Measurements from ENCODE around the gene ALDH4A1.

The ALDH4A1 gene

GRCh38 chr1:18875796-18876128, 26.6 kb downstream of the ALDH4A1 start:
- Histone ChIP-seq H3K4me2 (ENCODE audit: low read length) (no peak overlapping the region), H3K4me1 (ENCODE audit: low read length) (no peaks in the 10 kb centered on the region), H3K27me3 (ENCODE audit: low read depth, low read length) (no peaks in the 10 kb centered on the region), H4K20me1 (ENCODE audit: insufficient read depth, low read length) (no peaks in the 10 kb centered on the region), H3K27ac (ENCODE audit: low read length) (no peak overlapping the region), H3K4me3 (ENCODE audit: low read length) (no peak overlapping the region), H3K9ac (ENCODE audit: low read length) (no peak overlapping the region), H2AFZ (ENCODE audit: low read depth, low read length) (no peak overlapping the region), H3K9me3 (ENCODE audit: insufficient read depth, low read length) (no peaks in the 10 kb centered on the region), H3K79me2 (ENCODE audit: low read length) (no peaks in the 10 kb centered on the region), H3K36me3 (replicated peaks; ENCODE audit: low read depth, low read length) (no peaks in the 10 kb centered on the region)
- TF ChIP-seq EZH2phosphoT487 (IDR thresholded peaks at IDR 0.05; ENCODE audit: low read depth) = no peak
- TF ChIP-seq, protein P1, sequence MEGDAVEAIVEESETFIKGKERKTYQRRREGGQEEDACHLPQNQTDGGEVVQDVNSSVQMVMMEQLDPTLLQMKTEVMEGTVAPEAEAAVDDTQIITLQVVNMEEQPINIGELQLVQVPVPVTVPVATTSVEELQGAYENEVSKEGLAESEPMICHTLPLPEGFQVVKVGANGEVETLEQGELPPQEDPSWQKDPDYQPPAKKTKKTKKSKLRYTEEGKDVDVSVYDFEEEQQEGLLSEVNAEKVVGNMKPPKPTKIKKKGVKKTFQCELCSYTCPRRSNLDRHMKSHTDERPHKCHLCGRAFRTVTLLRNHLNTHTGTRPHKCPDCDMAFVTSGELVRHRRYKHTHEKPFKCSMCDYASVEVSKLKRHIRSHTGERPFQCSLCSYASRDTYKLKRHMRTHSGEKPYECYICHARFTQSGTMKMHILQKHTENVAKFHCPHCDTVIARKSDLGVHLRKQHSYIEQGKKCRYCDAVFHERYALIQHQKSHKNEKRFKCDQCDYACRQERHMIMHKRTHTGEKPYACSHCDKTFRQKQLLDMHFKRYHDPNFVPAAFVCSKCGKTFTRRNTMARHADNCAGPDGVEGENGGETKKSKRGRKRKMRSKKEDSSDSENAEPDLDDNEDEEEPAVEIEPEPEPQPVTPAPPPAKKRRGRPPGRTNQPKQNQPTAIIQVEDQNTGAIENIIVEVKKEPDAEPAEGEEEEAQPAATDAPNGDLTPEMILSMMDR (IDR thresholded peaks at IDR 0.05; ENCODE audit: low read depth, low read length) = no peak

DNA sequence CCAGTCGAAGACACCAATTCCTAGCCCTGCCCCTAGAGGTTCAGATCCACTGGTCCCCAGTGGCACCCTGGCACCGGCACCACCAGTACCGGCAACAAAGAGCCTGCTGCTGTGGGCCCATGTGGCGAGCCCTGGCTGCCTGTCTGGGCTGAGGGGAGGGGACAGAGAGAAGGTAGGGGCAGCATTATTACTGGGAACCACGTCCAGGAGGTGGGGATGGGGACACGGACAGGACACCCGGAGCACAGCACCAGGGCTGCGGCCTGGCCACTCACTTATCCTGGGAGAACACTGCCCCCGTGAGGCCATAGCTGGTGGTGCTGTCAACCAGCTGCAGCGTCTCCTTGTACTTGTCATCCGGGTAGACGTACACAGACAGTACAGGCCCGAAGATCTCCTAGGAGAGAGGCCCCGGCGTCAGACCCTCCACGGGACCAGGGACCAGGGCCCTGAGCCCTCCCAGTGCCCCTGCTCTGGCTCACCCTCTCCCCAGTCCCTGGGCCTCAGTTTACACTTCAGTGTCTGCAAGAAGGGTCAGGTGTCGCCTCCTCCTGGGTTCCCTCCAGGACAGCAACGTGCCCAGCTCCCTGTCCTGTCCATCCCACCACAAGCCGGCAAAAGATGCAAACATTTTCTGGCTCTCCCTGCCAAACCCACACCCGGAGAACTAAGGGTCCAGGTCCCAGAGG, 27.1 kb downstream of the ALDH4A1 start:
- Histone ChIP-seq H3K9ac (ENCODE audit: low read length) (no peak overlapping the region), H3K36me3 (replicated peaks; ENCODE audit: low read depth, low read length) (no peaks in the 10 kb centered on the region), H3K4me2 (ENCODE audit: low read length) (no peak overlapping the region), H2AFZ (ENCODE audit: low read depth, low read length) (no peak overlapping the region), H3K9me3 (ENCODE audit: insufficient read depth, low read length) (no peaks in the 10 kb centered on the region), H4K20me1 (ENCODE audit: insufficient read depth, low read length) (no peaks in the 10 kb centered on the region), H3K4me1 (ENCODE audit: low read length) (no peaks in the 10 kb centered on the region), H3K4me3 (ENCODE audit: low read length) (no peak overlapping the region), H3K79me2 (ENCODE audit: low read length) (no peaks in the 10 kb centered on the region), H3K27me3 (ENCODE audit: low read depth, low read length) (no peaks in the 10 kb centered on the region), H3K27ac (ENCODE audit: low read length) (no peak overlapping the region)
- no peak for TF ChIP-seq EZH2phosphoT487 (IDR thresholded peaks at IDR 0.05; ENCODE audit: low read depth)
- TF ChIP-seq, protein P1 (IDR thresholded peaks at IDR 0.05; ENCODE audit: low read depth, low read length) = peak; percentile 55

DNA sequence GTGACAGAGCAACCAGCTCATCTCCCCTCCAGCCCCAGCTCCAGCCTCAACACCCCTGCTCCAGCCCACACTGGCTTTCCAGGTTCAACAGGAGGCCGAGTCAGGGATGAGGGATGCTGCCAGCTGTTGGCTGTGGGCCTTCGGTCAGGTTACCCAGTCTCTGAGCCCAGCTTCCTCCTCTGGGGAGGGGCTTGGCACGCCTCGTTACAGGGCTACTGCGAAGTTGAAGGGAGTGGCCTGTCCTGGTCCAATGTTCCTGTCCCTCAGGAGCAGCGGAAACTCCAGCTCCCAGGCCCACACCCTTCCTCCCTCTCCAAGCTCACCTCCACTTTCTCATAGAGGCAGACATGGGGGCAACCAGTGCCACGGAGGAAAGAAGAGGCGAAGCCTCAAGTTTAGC, 27.8 kb downstream of the ALDH4A1 start:
- no peak overlapping the region for H3K27ac ChIP-seq (ENCODE audit: low read length)
- no peaks in the 10 kb centered on the region for H3K79me2 ChIP-seq (ENCODE audit: low read length)
- H3K4me2 ChIP-seq (ENCODE audit: low read length) = no peak overlapping the region
- H3K9me3 ChIP-seq (ENCODE audit: insufficient read depth, low read length) = no peaks in the 10 kb centered on the region
- no peaks in the 10 kb centered on the region for H3K27me3 ChIP-seq (ENCODE audit: low read depth, low read length)
- no peak overlapping the region for H3K4me3 ChIP-seq (ENCODE audit: low read length)
- H2AFZ ChIP-seq (ENCODE audit: low read depth, low read length) = no peak overlapping the region
- H4K20me1 ChIP-seq (ENCODE audit: insufficient read depth, low read length) = no peaks in the 10 kb centered on the region
- H3K36me3 ChIP-seq (replicated peaks; ENCODE audit: low read depth, low read length) = no peaks in the 10 kb centered on the region
- H3K9ac ChIP-seq (ENCODE audit: low read length) = no peak overlapping the region
- H3K4me1 ChIP-seq (ENCODE audit: low read length) = no peaks in the 10 kb centered on the region
- no peak for TF ChIP-seq EZH2phosphoT487 (IDR thresholded peaks at IDR 0.05; ENCODE audit: low read depth)

- TF ChIP-seq, protein P1 (IDR thresholded peaks at IDR 0.05; ENCODE audit: low read depth, low read length) = no peak
- no peak for TF ChIP-seq EZH2phosphoT487 (IDR thresholded peaks at IDR 0.05; ENCODE audit: low read depth)
- H2AFZ ChIP-seq (ENCODE audit: low read depth, low read length) = no peak overlapping the region
Measured at GRCh38 chr1:18874036-18874435, 28.3 kb downstream of the ALDH4A1 start.

More at GRCh38 chr1:18874036-18874435, 28.3 kb downstream of the ALDH4A1 start:
- H3K27me3 ChIP-seq (ENCODE audit: low read depth, low read length) = no peaks in the 10 kb centered on the region
- no peak overlapping the region for H3K27ac ChIP-seq (ENCODE audit: low read length)
- no peaks in the 10 kb centered on the region for H3K4me1 ChIP-seq (ENCODE audit: low read length)
- H3K36me3 ChIP-seq (replicated peaks; ENCODE audit: low read depth, low read length) = no peaks in the 10 kb centered on the region
- no peaks in the 10 kb centered on the region for H4K20me1 ChIP-seq (ENCODE audit: insufficient read depth, low read length)
- H3K4me2 ChIP-seq (ENCODE audit: low read length) = no peak overlapping the region
- no peaks in the 10 kb centered on the region for H3K9me3 ChIP-seq (ENCODE audit: insufficient read depth, low read length)
- no peak overlapping the region for H3K9ac ChIP-seq (ENCODE audit: low read length)
- no peaks in the 10 kb centered on the region for H3K79me2 ChIP-seq (ENCODE audit: low read length)
- H3K4me3 ChIP-seq (ENCODE audit: low read length) = no peak overlapping the region
